GM10248 (cell line): Measurements from ENCODE around the gene VWA3B.

Experiments used
- CTCF ChIA-PET: fragments of 300-600 bp; sonication (Branson Sonifier 250); formaldehyde crosslinking; extraction: SDS; loops from one replicate; lab custom pipeline; 2021; ENCODE audit warnings: antibody characterized with exemption; lab: Yijun Ruan, JAX
- POLR2A ChIA-PET: fragments of 350-650 bp; sonication (Branson Sonifier 250); formaldehyde crosslinking; extraction: SDS; loops from one replicate; lab custom pipeline; 2020; ENCODE audit warnings: antibody characterized with exemption; lab: Yijun Ruan, JAX
- DNase-seq: peaks from one replicate; pipeline ENCODE4 v3.0.0; 2012; ENCODE audit errors: extremely low spot score
- CTCF ChIP-seq: IDR thresholded peaks from 2 replicates; pipeline ENCODE4 v1.5.1; 2012; ENCODE audit warnings: mild to moderate bottlenecking, low read depth; ENCODE audit errors: extremely low read depth, missing control alignments, control extremely low read depth

The VWA3B gene

GRCh38 chr2:98212092-98213000 is 125.4 kb downstream of the VWA3B start:
- CTCF ChIA-PET, result interaction anchor here (1.5 to 1.9 kb wide), 2 partner anchors 14 to 512 kb away, joined by 4 to 6 read pairs; no protein-coding TSS in a partner anchor
- no peak for TF ChIP-seq CTCF
- no peak for DNase-seq
- POLR2A ChIA-PET, result no interaction called here

GRCh38 chr2:98216616-98217015 is 129.6 kb downstream of the VWA3B start:
- ChIA-PET CTCF (interaction anchor here (1.5 to 2.3 kb wide), 2 partner anchors 11 to 53 kb away, joined by 3 to 6 read pairs; no protein-coding TSS in a partner anchor), POLR2A (no interaction called here)
- DNase-seq, result no peak
- no peak for TF ChIP-seq CTCF

- ChIA-PET POLR2A (no interaction called here), CTCF (interaction anchor here (1.4 kb wide), 1 partner anchor 16 kb away, joined by 3 read pairs; no protein-coding TSS in a partner anchor)
- no peak for TF ChIP-seq CTCF
These were observed 132.2 kb downstream of the VWA3B start for GRCh38 chr2:98219152-98219551.

GRCh38 chr2:98233941-98234340 is 147.0 kb downstream of the VWA3B start:
- DNase-seq, result no peak
- CTCF ChIA-PET, result interaction anchor here (0.9 to 1.9 kb wide), 3 partner anchors 12 to 427 kb away, joined by 3 to 4 read pairs (median 3); no protein-coding TSS in a partner anchor

More at GRCh38 chr2:98219152-98219551, 132.2 kb downstream of the VWA3B start:
- DNase-seq, result no peak

GRCh38 chr2:98234776-98235175 is 147.8 kb downstream of the VWA3B start:
- POLR2A ChIA-PET, result no interaction called here
- TF ChIP-seq CTCF, result no peak
- DNase-seq, result no peak
- CTCF ChIA-PET, result interaction anchor here (0.9 to 1.9 kb wide), 3 partner anchors 11 to 428 kb away, joined by 3 to 4 read pairs (median 3); no protein-coding TSS in a partner anchor

More at GRCh38 chr2:98233941-98234340, 147.0 kb downstream of the VWA3B start:
- POLR2A ChIA-PET, result no interaction called here
- TF ChIP-seq CTCF, result no peak

GRCh38 chr2:98236935-98237334 is 150.0 kb downstream of the VWA3B start:
- TF ChIP-seq CTCF, result no peak
- DNase-seq, result no peak
- ChIA-PET CTCF (no interaction called here), POLR2A (no interaction called here)
